HepG2 (cell line): ENCODE data around the gene CENPP.

ENCODE experiments used
- HDAC2 ChIP-seq: sonication (generic); formaldehyde crosslinking; IDR thresholded peaks from 2 replicates; pipeline ENCODE4 v1.4.0; 2020; ENCODE audit warnings: missing genetic modification reagents
- JUND ChIP-seq: sonication (generic); formaldehyde crosslinking; IDR thresholded peaks from 2 replicates; pipeline ENCODE4 v1.8.0; 2022; ENCODE audit warnings: mild to moderate bottlenecking, missing genetic modification reagents
- MTF2 ChIP-seq: sonication (generic); formaldehyde crosslinking; IDR thresholded peaks from 2 replicates; pipeline ENCODE4 v1.5.0; 2020; ENCODE audit warnings: missing genetic modification reagents, borderline replicate concordance
- NR2F6 ChIP-seq, 2 experiments: IDR thresholded peaks; 2 replicates each; pipeline ENCODE4 v1.6.1; 2016; ENCODE audit warnings: antibody characterized with exemption in 1 of 2, mild to moderate bottlenecking in 1 of 2
- POLR2A ChIP-seq, 2 experiments: IDR thresholded peaks; 2 replicates each; pipeline ENCODE4 v1.6.1; 2011; ENCODE audit warnings: low read depth in 2 of 2, low read length in 2 of 2, mild to moderate bottlenecking in 1 of 2, moderate library complexity in 1 of 2; ENCODE audit not compliant: insufficient read depth in 1 of 2
- SNRNP70 ChIP-seq: fragments of 200-400 bp; formaldehyde crosslinking; IDR thresholded peaks from 2 replicates; pipeline ENCODE4 v1.6.1; 2017; ENCODE audit warnings: mild to moderate bottlenecking, low read depth, low read length, moderate library complexity
- ZMYM3 ChIP-seq: sonication (generic); formaldehyde crosslinking; IDR thresholded peaks from 2 replicates; pipeline ENCODE4 v1.5.1; 2020; ENCODE audit warnings: mild to moderate bottlenecking, missing genetic modification reagents
- ZNF138 ChIP-seq: sonication (generic); formaldehyde crosslinking; IDR thresholded peaks from 2 replicates; pipeline ENCODE4 v1.5.0; 2020; ENCODE audit warnings: mild to moderate bottlenecking, low read depth, missing genetic modification reagents
- TF ChIP-seq, protein P1 (sequence below): sonication (generic); formaldehyde crosslinking; IDR thresholded peaks from 2 replicates; pipeline ENCODE4 v1.5.0; 2020; ENCODE audit warnings: mild to moderate bottlenecking, low read depth, missing genetic modification reagents, borderline replicate concordance
- TF ChIP-seq, protein P2 (sequence below): sonication (generic); formaldehyde crosslinking; IDR thresholded peaks from 2 replicates; pipeline ENCODE4 v1.8.0; 2022; ENCODE audit warnings: missing genetic modification reagents, mild to moderate bottlenecking, moderate library complexity, borderline replicate concordance
- TF ChIP-seq, protein P3 (sequence below): sonication (generic); formaldehyde crosslinking; IDR thresholded peaks from 2 replicates; pipeline ENCODE4 v1.5.0; 2020; ENCODE audit warnings: mild to moderate bottlenecking, missing genetic modification reagents, moderate library complexity

DNA sequence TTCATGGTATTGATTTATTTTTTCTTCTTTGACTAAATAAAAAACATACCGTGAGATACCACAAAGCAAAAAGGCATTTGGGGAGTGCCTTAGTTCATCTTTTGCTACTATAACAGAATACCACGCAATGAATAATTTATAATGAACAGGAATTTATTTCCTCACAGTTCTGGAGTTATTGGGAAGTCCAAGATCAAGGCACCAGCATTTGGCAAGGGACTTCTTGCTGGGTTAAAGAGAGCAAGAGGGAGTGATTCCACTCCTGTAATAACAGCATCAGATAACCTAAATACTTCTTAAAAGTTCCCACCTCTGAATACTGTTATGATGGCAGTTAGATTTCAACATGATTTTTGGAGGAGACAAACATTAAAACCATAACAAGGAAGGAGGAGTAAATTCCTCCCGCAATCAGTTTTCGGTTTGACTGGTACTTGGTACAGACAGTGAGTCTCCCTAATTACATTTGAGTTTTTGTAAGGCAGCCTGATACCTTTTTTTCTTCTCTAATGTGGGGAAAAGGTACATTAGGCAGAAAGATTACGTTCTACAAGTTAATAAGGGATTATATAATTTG, 107.3 kb downstream of the CENPP start:
- TF ChIP-seq, protein P1, sequence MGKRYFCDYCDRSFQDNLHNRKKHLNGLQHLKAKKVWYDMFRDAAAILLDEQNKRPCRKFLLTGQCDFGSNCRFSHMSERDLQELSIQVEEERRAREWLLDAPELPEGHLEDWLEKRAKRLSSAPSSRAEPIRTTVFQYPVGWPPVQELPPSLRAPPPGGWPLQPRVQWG (CRISPR knock-in tag) = no peak
- no peak for TF ChIP-seq SNRNP70
- no peak for TF ChIP-seq MTF2
- TF ChIP-seq HDAC2 (CRISPR knock-in tag) = no peak
- TF ChIP-seq, protein P2, sequence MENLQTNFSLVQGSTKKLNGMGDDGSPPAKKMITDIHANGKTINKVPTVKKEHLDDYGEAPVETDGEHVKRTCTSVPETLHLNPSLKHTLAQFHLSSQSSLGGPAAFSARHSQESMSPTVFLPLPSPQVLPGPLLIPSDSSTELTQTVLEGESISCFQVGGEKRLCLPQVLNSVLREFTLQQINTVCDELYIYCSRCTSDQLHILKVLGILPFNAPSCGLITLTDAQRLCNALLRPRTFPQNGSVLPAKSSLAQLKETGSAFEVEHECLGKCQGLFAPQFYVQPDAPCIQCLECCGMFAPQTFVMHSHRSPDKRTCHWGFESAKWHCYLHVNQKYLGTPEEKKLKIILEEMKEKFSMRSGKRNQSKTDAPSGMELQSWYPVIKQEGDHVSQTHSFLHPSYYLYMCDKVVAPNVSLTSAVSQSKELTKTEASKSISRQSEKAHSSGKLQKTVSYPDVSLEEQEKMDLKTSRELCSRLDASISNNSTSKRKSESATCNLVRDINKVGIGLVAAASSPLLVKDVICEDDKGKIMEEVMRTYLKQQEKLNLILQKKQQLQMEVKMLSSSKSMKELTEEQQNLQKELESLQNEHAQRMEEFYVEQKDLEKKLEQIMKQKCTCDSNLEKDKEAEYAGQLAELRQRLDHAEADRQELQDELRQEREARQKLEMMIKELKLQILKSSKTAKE (CRISPR knock-in tag) = no peak
- TF ChIP-seq NR2F6 (IDR thresholded peaks at IDR 0.05) = no peak
- TF ChIP-seq NR2F6 (CRISPR knock-in tag; IDR thresholded peaks at IDR 0.05) = no peak
- TF ChIP-seq POLR2A (IDR thresholded peaks at IDR 0.05; ENCODE audit: insufficient read depth in 1 of 2, low read depth in 2 of 2, low read length in 2 of 2) = no peak
- TF ChIP-seq ZMYM3 = no peak
- TF ChIP-seq JUND (CRISPR knock-in tag) = no peak
- TF ChIP-seq, protein P3, sequence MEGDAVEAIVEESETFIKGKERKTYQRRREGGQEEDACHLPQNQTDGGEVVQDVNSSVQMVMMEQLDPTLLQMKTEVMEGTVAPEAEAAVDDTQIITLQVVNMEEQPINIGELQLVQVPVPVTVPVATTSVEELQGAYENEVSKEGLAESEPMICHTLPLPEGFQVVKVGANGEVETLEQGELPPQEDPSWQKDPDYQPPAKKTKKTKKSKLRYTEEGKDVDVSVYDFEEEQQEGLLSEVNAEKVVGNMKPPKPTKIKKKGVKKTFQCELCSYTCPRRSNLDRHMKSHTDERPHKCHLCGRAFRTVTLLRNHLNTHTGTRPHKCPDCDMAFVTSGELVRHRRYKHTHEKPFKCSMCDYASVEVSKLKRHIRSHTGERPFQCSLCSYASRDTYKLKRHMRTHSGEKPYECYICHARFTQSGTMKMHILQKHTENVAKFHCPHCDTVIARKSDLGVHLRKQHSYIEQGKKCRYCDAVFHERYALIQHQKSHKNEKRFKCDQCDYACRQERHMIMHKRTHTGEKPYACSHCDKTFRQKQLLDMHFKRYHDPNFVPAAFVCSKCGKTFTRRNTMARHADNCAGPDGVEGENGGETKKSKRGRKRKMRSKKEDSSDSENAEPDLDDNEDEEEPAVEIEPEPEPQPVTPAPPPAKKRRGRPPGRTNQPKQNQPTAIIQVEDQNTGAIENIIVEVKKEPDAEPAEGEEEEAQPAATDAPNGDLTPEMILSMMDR (CRISPR knock-in tag) = no peak
- no peak for TF ChIP-seq ZNF138 (CRISPR knock-in tag)
